ENCODE measurements around the gene DHRS3.
"Not testable (repeated sequence)": the region's sequence is repeated elsewhere in the genome, so short reads cannot be mapped to it uniquely, and the experiment has no call there.

DHRS3 gene

DNA sequence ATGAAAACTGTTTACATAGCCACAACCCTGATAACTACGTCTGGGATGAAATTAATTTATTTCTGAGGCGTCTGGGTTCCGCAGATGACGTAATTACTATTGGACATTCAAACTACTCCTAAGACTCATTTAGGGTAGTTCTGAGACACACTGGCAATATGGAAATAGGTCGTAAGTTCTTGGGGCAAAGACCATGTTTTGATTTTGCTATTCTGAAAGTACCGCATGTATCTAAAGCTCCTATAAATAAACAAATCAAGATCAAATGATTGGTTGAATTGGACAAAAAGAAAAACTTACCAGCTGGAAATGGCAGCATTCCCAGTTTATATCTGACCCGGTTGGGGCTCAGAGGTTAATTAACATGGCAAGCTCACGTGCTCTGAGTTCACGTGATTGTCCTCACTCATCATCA, 74.3 kb downstream of the DHRS3 start:
- no peak overlapping the region for H3K4me3 ChIP-seq (ENCODE audit: low read depth, low read length)
- H3K36me3 ChIP-seq (ENCODE audit: insufficient read depth, low read length) = no peaks in the 10 kb centered on the region
- no peak overlapping the region for H2AFZ ChIP-seq (ENCODE audit: low read length, unreplicated experiment)
- no peaks in the 10 kb centered on the region for H3K79me2 ChIP-seq (ENCODE audit: control insufficient read depth, insufficient read depth, low read length, unreplicated experiment)
- H3K27ac ChIP-seq (ENCODE audit: low read depth, low read length) = no peak overlapping the region
- no peaks in the 10 kb centered on the region for H3K27me3 ChIP-seq (ENCODE audit: insufficient read depth, low read length)
- H3K4me1 ChIP-seq (ENCODE audit: control insufficient read depth, insufficient read depth, low read length, unreplicated experiment) = peaks cover 5% of the 10 kb centered on the region

DNA sequence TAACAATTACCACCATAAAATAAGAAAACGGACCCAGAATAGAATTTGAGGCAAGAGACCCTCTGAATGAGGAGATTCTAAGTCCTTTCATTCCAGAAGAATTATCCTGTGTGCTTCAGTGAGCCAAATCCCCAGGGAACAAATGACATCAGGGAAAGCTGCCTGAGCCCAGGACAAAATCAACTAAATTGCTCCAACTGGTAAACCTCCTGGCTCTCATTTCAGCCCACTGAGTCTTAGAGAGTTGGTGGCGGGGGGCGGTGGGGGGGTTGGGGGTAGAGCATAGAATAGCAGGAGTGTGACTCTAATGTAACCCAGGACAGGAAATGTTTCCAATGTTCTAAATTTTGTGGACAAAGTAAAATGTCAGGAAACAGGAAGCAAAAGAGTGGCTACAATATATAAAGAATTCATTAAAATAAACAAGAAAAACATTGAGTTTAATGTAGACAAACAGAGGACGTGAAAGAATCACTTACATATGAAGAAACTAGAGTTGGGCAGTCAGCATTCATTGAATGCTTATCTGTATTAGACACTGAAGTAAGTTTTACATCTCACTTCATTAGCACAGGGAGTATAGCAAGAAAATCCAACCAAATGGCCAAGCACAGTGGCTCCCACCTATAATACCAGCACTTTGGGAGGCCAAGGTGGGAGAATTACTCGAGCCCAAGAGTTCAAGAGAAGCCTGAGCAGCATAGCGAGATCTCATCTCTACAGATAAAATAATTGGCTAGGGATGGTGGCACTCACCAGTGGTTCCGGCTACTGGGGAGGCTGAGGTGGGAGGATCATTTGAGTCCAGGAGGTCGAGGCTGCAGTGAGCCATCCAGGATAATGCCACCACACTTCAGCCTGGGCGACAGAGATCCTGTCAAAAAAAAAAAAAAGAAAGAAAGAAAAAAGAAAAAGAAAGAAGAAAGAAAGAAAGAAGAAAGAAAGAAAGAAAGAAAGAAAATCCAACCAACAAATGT, 75.1 kb downstream of the DHRS3 start:
- no peaks in the 10 kb centered on the region for H3K27me3 ChIP-seq (ENCODE audit: insufficient read depth, low read length)
- no peaks in the 10 kb centered on the region for H3K36me3 ChIP-seq (ENCODE audit: insufficient read depth, low read length)
- H2AFZ ChIP-seq (ENCODE audit: low read length, unreplicated experiment) = no peak overlapping the region
- H3K4me1 ChIP-seq (ENCODE audit: control insufficient read depth, insufficient read depth, low read length, unreplicated experiment) = peaks cover 5% of the 10 kb centered on the region
- H3K27ac ChIP-seq (ENCODE audit: low read depth, low read length) = no peak overlapping the region
- no peaks in the 10 kb centered on the region for H3K79me2 ChIP-seq (ENCODE audit: control insufficient read depth, insufficient read depth, low read length, unreplicated experiment)
- H3K4me3 ChIP-seq (ENCODE audit: low read depth, low read length) = no peak overlapping the region

DNA sequence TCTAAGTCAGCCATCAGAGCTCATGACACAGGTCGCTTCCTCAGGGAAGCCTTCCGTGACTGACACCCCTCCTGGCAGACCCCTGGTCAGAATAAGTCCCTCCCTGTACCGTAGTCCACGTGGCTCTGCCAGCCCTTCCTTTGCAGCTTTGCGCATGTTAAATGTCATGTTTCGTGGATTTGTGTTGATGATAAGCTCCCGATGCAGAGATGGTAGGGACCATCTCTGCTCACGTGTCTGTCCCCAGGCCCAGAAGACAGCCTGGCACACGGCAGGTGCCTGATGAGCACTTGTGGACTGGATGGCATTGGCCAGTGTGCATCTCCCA, 75.9 kb downstream of the DHRS3 start:
- Histone ChIP-seq H3K4me3 (ENCODE audit: low read depth, low read length) (no peak overlapping the region), H2AFZ (ENCODE audit: low read length, unreplicated experiment) (no peak overlapping the region), H3K27me3 (ENCODE audit: insufficient read depth, low read length) (peaks cover 7% of the 10 kb centered on the region; the same call in 1 of the 2 replicates)

DNA sequence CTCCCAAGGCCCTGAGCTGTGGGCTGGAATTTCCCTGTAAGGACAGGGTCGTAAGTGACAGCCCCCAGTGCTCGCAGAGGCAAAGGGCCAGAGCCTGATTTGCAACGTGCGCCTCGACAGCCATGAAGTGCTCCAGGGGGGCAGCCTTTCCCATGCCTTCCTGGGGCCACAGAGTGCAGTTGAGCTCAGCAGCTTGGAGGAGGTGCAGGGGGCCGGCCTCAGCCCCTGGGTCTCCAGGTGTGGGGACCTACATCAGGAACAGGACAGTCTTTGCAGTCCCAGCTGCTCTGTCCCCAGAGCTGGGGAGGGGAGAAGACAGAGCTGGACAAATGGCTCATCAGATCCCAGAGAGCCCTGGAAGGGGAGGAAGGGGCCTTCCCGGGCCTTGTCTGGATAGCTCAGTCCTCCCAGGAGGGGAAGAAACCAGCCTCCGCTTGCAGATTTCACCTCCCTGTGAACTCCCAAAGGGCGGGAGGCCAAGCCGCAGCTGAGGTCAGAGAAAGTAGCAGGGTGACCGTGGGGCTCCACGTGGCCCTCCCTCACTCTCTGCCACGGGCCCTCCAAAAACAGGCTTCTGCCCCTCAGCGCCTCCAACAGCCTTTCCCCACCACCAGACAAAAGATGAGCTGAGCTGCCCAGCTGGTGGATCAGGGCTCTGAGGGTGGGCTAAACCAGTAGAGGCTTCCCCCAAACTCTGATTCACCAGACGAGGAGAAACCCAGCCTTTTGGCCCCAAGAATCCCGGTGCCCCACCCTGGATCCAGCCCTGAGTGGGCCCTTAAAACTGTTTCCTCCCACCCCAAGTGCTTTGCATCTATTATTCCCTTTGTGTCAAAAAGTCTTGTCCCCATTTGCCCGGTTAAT, 76.5 kb downstream of the DHRS3 start:
- H3K27ac ChIP-seq (ENCODE audit: low read depth, low read length) = no peak overlapping the region
- H2AFZ ChIP-seq (ENCODE audit: low read length, unreplicated experiment) = no peak overlapping the region
- no peaks in the 10 kb centered on the region for H3K79me2 ChIP-seq (ENCODE audit: control insufficient read depth, insufficient read depth, low read length, unreplicated experiment)
- no peaks in the 10 kb centered on the region for H3K36me3 ChIP-seq (ENCODE audit: insufficient read depth, low read length)
- no peak overlapping the region for H3K4me3 ChIP-seq (ENCODE audit: low read depth, low read length)
- H3K27me3 ChIP-seq (ENCODE audit: insufficient read depth, low read length) = peaks cover 7% of the 10 kb centered on the region; the same call in 1 of the 2 replicates
- H3K4me1 ChIP-seq (ENCODE audit: control insufficient read depth, insufficient read depth, low read length, unreplicated experiment) = peaks cover 5% of the 10 kb centered on the region

More for the DNA sequence above, 75.9 kb downstream of the DHRS3 start:
- H3K79me2 ChIP-seq (ENCODE audit: control insufficient read depth, insufficient read depth, low read length, unreplicated experiment) = no peaks in the 10 kb centered on the region
- no peaks in the 10 kb centered on the region for H3K36me3 ChIP-seq (ENCODE audit: insufficient read depth, low read length)
- no peak overlapping the region for H3K27ac ChIP-seq (ENCODE audit: low read depth, low read length)
- H3K4me1 ChIP-seq (ENCODE audit: control insufficient read depth, insufficient read depth, low read length, unreplicated experiment) = peaks cover 5% of the 10 kb centered on the region

DNA sequence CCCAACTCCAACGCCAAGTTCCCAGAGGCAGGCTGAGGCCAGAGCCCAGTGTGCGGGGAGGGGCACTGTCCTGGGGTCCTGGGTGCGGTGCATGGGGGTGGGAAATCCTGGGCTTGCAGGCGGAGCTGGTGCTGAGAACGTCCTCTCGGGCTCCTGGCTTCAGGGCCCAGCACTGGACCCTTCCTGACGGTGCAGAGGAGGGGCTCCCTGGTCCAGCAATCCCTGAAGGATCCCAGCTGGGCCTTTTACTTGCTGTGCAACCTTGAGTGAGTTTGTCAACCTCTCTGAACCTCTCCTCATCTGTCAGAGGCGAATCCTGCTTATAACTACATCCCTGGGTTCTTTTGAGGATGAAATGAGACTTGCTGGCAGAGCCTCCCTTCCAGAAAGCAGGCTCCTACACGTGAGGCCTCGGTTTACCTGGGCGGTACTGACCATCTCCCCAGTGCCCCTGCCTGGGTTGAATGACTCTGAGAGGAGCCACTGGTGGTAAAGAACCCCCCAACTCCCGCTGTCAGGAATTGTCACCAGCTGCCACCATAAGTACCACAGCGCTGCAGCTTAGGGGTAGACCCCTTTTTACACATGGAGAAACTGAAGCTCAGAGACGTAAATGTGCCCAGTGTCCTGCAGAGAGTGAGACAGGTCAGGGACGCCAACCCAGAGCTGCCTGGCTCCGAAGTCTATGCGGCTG, 77.3 kb downstream of the DHRS3 start:
- Histone ChIP-seq H2AFZ (ENCODE audit: low read length, unreplicated experiment) (peak overlapping the region; percentile 67), H3K4me3 (ENCODE audit: low read depth, low read length) (no peak overlapping the region), H3K4me1 (ENCODE audit: control insufficient read depth, insufficient read depth, low read length, unreplicated experiment) (peaks cover 5% of the 10 kb centered on the region), H3K79me2 (ENCODE audit: control insufficient read depth, insufficient read depth, low read length, unreplicated experiment) (no peaks in the 10 kb centered on the region), H3K27me3 (ENCODE audit: insufficient read depth, low read length) (peaks cover 7% of the 10 kb centered on the region; the same call in 1 of the 2 replicates), H3K27ac (ENCODE audit: low read depth, low read length) (peak overlapping the region; percentile 35; the same call in 1 of the 2 replicates), H3K36me3 (ENCODE audit: insufficient read depth, low read length) (no peaks in the 10 kb centered on the region)

DNA sequence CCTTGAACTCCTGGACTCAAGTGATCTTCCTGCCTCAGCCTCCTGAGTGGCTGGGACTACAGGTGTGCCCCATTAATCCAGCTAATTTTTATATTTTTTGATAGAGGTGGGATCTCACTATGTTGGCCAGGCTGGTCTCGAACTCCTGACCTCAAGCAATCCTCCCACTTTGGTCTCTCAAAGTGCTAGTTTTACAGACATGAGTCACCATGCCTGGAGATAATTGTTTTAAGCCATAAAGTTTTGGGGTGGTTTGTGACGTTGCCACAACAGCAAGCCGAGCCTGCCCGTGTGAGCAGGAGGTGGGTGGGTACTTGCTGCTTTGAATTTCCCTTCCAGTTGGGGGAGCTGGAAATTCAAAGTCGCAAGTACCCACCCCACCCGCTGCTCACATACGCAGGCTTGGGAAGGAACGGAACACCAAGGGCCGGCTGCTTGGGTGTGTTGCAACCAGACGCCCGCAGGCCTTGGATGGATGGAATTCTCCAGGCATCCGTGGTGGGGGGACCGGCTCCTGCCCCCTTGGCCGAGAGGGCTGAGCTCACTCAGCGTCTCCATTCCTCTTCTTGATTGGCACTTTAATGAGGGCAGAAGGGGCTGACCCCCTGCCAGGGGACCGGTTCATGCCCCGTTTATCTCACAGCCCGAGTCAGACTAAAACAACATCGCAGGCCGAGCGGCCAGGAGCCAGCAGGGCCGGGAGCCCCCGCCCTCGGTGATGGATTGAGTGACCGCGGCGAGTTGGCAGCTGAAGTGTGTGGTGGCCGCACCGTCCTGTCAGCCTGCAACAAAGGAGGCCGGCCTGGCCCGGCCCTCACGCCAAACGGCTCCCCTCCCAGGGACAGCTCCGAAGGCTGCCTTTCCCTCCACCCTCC, 78.1 kb downstream of the DHRS3 start:
- Histone ChIP-seq H3K79me2 (ENCODE audit: control insufficient read depth, insufficient read depth, low read length, unreplicated experiment) (no peaks in the 10 kb centered on the region), H3K36me3 (ENCODE audit: insufficient read depth, low read length) (no peaks in the 10 kb centered on the region), H3K4me3 (ENCODE audit: low read depth, low read length) (no peak overlapping the region), H3K27me3 (ENCODE audit: insufficient read depth, low read length) (peaks cover 9% of the 10 kb centered on the region; the same call in 1 of the 2 replicates), H2AFZ (ENCODE audit: low read length, unreplicated experiment) (peak overlapping the region; percentile 67), H3K4me1 (ENCODE audit: control insufficient read depth, insufficient read depth, low read length, unreplicated experiment) (peaks cover 5% of the 10 kb centered on the region), H3K27ac (ENCODE audit: low read depth, low read length) (peak overlapping the region; percentile 35; the same call in 1 of the 2 replicates)

DNA sequence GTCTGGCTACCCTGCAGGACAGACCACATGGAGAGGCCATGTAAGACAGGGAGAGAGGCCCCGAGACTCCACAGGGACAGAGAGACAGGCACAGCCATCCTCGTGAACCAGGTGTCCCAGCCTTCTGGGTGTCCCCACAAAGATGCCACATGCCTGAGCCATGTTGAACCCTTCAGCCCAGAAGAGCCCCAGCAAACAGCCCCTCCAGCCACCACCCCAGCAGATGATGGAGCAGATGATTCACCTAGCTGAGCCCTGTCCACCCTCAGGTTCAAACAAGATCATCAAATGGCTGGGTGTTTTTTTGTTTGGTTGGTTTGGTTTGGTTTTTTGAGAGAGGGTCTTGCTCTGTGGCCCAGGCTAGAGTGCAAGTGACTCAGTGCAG, 78.7 kb downstream of the DHRS3 start:
- no peaks in the 10 kb centered on the region for H3K79me2 ChIP-seq (ENCODE audit: control insufficient read depth, insufficient read depth, low read length, unreplicated experiment)
- H3K27me3 ChIP-seq (ENCODE audit: insufficient read depth, low read length) = peaks cover 9% of the 10 kb centered on the region; the same call in 1 of the 2 replicates
- H3K4me3 ChIP-seq (ENCODE audit: low read depth, low read length) = no peak overlapping the region
- H2AFZ ChIP-seq (ENCODE audit: low read length, unreplicated experiment) = no peak overlapping the region
- H3K36me3 ChIP-seq (ENCODE audit: insufficient read depth, low read length) = no peaks in the 10 kb centered on the region
- no peak overlapping the region for H3K27ac ChIP-seq (ENCODE audit: low read depth, low read length)
- H3K4me1 ChIP-seq (ENCODE audit: control insufficient read depth, insufficient read depth, low read length, unreplicated experiment) = peaks cover 5% of the 10 kb centered on the region

DNA sequence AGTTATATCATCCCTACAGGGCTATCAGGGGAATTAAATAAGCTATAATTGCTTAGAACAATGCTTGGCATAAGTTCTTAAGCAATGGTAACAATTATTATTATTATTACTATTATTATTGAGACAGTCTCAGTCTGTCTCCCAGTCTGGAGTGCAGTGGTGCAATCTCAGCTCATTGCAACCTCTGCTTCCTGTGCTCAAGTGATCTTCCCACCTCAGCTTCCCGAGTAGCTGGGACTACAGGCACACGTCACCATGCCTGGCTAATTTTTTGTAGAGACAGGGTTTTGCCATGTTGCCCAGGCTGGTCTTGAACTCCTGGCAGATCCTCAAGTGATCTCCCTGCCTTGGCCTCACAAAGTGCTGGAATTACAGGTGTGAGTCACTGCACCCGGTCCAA, 79.5 kb downstream of the DHRS3 start:
- H3K27me3 ChIP-seq (ENCODE audit: insufficient read depth, low read length); H3K4me3 ChIP-seq (ENCODE audit: low read depth, low read length); H3K27ac ChIP-seq (ENCODE audit: low read depth, low read length); H3K79me2 ChIP-seq (ENCODE audit: control insufficient read depth, insufficient read depth, low read length, unreplicated experiment); H3K36me3 ChIP-seq (ENCODE audit: insufficient read depth, low read length); H3K4me1 ChIP-seq (ENCODE audit: control insufficient read depth, insufficient read depth, low read length, unreplicated experiment); H2AFZ ChIP-seq (ENCODE audit: low read length, unreplicated experiment): not testable (repeated sequence)

DNA sequence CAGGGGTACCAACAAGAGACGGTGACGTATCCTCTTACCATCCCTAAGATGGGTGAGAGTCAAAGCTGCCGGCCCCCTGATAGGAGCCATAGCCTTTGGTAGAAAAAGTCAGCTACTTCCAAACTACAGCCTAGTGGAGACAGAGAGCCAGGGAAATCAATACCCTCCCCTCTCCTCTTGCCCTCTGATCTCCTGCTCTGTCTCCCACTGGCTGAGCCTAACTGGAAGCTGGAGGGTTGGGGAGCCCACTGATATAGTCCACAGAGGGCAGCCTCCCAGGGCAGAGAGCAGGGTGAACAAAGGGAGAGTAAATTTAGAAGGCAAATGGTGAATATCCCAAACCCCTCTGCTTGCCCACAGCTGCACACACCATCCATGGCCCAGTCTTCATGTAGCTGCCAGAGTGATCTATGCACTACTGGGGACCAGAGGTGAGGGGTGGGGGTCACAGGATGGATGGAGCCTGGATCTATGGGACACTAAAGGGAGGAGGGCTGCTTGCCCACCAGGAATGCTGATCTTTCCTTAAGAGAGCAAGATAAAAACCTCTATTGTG, 80.0 kb downstream of the DHRS3 start:
- H3K36me3 ChIP-seq (ENCODE audit: insufficient read depth, low read length) = no peaks in the 10 kb centered on the region
- H2AFZ ChIP-seq (ENCODE audit: low read length, unreplicated experiment) = no peak overlapping the region
- no peak overlapping the region for H3K4me3 ChIP-seq (ENCODE audit: low read depth, low read length)
- no peak overlapping the region for H3K27ac ChIP-seq (ENCODE audit: low read depth, low read length)
- no peaks in the 10 kb centered on the region for H3K79me2 ChIP-seq (ENCODE audit: control insufficient read depth, insufficient read depth, low read length, unreplicated experiment)
- H3K27me3 ChIP-seq (ENCODE audit: insufficient read depth, low read length) = peaks cover 9% of the 10 kb centered on the region; the same call in 1 of the 2 replicates
- H3K4me1 ChIP-seq (ENCODE audit: control insufficient read depth, insufficient read depth, low read length, unreplicated experiment) = peaks cover 5% of the 10 kb centered on the region
